Activated CD4-positive, alpha-beta T cell treated with anti-CD3 and anti-CD28 coated beads, Interleukin-2, amount 50 U/mL, for 4 hours (primary cell): ENCODE results near the gene IQCH.
"Not testable (repeated sequence)": the region's sequence is repeated elsewhere in the genome, so short reads cannot be mapped to it uniquely, and the experiment has no call there.

Experiments
- DNase-seq, 2 experiments: peaks; one replicate each; pipeline ENCODE4 v3.0.0-alpha.2; 2020

Gene IQCH

DNA sequence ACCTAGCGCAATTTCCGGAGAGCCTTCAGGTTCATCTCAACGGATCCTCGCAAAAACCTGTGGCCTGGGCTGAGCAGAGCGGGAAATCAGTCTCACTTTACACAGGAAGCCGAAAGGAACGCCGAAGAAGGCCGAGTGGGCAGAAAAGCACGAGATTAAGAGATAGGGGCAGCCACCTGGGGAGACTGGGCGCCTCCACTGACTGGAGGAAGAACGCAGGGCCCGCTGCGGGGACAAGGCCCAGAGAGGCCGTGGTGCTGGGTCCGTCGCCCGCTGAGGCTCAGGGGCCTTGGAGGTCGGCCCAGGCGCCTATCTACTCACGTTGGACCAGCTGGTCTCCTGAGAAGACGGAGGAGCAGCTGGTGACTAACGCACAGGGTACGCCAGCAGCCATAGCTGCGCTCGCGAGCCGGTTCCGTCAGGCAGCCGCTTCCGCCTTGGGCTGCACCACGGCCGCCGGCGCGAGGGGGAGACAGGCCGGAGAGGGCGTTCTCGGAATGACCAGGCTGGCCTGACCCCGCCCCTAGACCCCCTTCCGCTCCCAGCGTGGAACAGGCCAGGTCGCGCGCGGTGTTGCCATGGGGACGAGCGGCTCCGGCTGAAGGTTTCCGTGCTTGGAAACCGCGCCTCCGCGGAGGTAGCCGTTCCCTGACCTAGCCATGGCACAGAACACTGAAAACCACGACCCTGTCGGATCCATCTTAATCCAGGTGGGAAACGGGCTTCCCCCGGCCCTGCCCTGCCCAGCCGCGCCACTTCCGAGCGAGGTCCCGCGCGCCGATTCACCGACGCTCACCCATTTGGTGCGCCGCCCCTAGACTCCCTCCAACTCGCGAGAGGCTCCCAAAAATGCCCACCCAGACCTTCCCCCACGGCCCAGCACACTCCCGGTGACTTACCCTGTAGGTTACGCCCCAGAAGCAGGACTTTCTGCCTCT lies at the start of gene IQCH, which contains the start of gene AAGAB:
Gene IQCH (plus strand): TSS at position 549 of the 938 bp plus-strand sequence. CDS start 111 bp downstream, at position 660.
Gene AAGAB (minus strand): TSS at position 424 of the 938 bp plus-strand sequence. CDS start 30 bp downstream, at position 394.
- peak; percentile 96 for DNase-seq

DNA sequence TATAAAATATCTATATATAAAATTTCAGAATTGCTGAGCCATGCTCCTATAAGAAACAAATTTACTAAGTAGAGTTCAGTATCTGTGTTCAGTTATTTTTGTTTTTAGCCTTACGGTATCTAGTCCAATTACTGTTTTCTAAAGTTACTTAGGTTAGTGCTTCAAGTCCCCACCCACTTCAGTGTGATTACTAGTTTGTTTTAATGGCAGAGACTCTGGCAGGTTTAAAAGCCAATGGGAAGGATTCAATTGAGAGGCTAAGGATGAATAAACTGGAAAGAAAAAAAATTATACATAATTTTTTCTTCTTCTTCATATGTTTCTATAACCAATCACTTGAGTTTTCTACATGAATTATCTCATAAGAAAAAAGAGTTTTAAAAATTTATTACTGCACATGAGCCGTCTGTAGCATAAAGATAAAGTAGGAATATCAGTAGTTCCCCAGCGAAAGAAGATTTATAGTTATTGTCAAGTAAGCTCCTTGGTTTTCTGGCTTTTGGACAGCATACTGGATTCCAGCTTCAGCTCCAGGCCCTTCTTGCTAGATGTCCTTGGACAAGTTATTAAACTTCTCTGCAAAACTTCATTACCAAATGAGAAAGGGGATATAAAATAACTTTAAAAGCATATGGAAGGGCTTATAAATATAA lies 46.9 kb upstream of the IQCH start:
- DNase-seq: no peak

DNA sequence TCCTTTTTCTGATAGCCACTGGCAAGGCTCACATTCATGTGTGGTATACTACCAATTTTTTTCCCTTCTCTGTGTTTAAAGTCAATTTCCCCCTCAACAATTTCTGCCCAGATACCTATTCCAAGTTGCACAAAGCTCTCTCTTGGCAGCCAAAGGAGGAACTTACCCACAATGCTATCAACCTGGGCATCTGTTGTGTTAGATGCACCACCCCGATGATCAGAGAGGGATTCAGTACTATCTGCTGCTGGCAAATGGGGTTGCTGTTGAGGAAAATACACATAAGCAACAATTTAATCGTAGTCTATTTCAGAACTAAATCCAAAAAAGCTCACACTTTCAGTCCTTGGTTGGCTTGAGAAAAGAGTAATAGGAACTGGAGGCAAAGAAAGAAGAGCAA lies 46.2 kb upstream of the IQCH start:
- no peak for DNase-seq

DNA sequence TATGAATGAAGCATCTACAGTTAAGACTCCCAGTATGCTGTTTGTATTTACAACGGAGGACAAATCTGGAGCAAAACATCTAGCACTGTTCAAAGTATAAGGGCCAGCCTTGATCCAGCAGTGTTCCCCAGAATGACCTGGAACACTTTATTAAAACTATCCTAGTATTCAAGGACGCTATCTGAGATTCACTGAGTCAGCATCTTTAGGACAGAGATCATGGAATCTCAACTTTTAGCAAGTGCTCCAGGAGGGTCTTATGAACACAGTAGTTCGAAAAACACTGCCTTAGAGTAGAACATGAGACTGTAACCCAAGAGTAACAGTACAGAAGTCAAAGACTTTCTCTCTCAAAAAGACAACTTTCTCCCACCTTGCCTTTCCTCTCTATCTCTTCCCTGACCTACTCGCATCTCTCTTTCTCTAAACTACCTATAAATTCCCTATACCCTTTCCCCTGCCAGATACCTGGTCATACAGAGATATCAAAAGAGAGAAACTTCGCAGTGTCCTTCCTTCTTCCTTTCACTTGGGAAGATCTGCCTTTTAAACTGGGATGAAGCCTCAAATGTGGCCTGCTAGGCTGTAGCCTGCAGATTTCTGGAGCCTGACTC lies 43.9 kb upstream of the IQCH start:
- DNase-seq: no peak

DNA sequence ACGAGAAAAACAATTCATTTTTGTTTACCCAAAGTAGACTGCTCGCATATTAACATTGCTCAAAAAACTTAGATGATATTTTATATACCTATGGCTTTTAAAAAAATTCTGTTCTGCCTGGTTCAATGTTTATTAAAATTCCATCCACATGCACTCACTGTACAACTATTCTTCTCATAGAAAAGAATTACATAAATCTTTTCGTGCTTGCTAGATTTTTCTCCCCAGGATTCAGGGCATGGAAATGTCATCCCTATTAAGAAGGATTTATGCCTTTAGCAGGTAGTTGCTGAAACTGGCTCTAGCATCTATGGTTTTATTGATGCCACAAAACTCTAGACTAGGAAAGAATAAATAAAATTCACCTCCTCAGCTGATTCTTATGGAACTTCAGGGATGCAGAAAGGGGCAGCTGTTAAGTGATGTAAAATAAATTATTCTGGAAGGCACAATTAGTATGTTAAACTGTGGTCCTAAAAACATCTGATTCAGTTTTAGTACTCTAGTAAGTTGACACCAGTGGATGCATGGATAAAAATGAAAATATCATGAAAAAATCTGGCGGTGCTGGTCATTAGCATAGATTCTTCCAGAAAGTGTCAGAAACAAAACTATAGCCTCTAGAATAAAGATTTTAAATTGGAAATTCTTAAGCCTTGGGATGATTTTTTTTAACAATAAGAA lies 41.8 kb upstream of the IQCH start:
- DNase-seq: no peak

DNA sequence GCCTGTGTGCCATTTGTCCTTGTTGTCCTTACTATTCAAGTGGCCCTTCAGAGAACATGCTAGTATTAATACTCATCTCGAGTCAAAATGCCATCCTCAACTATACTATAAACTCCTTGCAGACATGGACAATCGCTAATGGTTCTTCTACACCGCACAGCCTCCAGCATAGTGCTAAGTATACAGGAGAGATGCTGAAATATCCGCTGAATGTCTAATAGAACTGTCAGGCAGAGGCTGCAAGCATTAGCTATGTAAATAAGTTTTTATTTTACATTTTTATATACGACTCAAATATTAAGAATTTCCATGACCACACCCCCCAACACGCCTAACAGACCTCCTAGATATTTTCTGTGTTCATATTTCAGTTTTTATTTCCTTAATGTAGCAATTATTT lies 39.5 kb upstream of the IQCH start:
- DNase-seq: no peak

DNA sequence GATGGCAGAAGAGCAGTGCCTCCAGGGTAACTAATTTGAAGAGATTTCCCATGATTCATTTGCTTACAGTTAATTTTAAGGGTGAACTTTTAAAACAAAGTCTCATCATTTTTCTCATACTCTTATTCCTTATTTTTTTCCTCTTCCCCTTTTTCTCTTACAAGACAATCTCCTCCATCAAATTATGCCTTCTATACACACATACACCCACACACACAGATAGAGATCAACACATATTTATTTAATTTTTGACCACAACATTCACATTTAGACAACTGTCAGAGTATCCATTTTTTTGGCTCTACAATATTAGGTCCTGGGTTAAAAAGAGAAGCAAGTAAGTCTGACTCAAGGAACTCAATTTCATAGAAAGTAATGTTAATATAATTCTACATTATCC lies 37.7 kb upstream of the IQCH start:
- no peak for DNase-seq

DNA sequence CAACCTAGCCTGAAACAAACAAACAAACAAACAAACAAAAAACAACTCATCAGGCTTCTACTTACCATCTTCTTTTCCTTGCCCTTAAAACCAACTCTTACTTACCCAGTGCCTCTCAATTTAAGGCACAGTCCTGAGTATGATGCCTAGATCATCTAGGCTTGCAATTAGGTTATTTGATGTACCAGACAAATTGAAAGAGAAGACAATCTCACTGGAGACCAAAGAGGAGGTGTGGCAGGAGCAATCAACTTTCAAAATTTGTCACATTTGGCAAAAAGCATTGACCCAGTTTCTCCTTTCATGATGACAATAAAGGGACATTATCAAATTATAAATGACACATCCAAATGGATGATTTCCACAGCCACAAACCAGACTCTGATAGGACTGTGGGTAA lies 36.2 kb upstream of the IQCH start:
- no peak for DNase-seq

DNA sequence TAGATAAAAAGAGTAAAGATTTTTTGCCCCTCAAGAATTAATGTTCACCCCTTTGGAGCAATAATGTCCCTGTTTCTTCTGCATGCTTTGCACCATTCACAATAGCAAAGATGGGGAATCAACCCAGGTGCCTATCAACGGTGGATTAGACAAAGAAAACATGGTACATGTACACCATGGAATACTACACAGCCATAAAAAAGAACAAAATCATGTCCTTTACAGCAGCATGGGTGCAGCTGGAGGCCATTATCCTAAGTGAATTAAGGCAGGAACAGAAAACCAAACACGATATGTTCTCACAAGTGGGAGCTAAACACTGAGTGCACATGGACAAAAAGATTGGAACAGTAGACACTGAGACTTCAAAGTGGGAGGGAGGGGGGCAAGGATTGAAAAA lies 35.3 kb upstream of the IQCH start:
- DNase-seq: no peak

DNA sequence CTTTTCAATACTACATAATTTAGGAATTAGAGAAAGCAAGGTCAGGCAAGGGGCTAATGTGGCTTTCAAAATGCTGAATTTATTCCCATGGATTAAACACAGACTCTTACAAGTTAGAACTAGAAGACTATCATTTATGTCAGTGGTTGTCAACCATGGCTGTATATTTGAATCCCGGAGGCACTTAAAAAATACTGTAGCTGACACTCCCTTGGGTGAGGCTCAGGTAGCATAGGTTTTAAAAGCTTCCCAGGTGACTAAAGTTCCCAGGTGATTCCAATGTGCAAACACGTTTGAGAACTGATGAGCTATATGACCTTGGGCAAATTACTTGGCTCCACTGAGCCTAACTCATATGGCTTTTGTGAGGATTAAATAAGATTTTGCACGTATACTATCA lies 29.7 kb upstream of the IQCH start:
- DNase-seq: no peak

DNA sequence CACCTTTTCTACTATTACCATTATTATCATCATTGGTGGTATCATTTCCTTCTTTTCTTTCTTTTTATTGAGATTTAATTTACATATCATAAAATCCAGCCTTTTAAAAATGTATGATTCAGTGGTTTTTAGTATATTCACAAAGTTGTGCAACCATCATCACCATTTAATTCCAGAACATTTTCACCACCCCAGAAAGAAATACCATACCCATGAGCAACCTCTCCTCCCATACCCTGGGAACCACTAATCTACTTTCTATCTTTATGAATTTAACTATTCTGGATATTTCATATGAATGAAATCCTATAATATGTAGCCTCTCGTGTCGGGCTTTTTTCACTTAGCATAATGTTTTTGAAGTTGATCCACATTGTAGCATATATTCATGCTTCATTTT lies 29.2 kb upstream of the IQCH start:
- no peak for DNase-seq

DNA sequence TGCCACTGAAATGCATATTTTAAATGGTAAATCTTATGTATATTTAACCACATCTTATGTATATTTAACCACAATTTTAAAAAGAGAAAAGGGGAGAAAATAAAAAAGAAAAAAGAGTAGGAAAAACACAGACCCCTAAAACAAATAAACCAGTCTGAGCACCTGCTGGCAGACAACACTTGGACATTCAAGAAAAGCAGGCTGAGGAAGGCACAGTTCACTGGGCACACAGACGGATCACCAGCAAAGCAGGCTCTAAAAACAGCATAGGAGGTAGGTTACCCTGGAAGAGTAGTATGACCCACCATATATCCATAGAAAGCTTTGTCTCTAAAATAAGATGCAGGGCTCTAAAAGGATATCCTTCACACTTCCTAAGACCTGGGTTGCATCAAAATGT lies 27.2 kb upstream of the IQCH start:
- no peak for DNase-seq

DNA sequence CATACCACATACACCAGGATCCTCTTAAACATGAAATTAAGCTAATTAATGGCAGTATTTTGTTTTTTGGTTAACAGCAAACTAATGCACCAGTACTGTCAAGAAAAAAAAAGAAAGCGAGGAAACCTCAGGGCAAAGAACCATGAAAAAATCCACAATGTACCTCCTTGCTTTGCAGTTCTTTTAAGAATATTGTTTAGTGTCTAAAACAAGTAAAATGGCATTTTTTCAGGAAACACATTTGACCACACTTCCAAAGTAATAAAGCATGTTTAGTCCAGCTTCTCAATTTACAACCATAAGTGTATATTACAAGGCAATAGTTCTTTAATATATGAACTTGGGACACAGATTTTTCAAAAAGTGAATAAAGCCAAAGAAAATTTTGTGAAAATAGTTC lies 26.7 kb upstream of the IQCH start:
- DNase-seq: no peak

DNA sequence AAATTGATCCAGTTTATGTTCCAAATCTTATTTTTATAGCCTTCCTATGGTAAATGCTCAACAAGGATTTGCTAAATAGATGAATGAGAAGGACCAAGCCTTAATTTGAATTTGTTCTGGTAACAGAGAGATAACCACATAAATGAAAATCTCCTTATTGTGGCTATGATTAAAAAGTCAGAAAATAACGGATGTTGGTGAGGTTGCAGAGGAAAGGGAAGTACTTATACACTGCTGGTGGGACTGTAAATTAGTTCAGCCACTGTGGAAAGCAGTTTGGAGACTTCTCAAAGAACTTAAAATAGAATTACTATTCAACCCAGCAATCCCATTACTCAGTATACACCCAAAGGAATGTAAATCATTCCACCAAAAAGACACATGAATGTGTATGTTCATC lies 26.3 kb upstream of the IQCH start:
- DNase-seq: no peak

DNA sequence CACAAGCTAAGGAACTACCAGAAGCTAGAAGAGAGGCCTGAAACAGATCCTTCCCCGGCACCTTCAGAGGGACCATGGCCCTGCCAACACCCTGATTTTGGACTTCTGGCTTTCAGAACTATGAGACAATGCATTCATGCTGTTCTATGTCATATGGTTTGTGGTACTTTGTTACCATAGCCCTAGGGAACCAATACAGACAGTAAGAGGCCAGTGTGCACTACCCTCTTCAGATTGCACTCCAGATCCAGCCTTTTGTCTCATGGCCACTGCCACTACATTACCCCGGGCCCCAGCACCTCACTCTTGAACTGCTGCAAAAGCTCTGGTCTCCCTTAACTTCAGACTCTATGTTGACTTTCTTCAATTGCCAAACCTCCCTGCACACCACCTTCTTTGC lies 24.1 kb upstream of the IQCH start:
- no peak for DNase-seq

DNA sequence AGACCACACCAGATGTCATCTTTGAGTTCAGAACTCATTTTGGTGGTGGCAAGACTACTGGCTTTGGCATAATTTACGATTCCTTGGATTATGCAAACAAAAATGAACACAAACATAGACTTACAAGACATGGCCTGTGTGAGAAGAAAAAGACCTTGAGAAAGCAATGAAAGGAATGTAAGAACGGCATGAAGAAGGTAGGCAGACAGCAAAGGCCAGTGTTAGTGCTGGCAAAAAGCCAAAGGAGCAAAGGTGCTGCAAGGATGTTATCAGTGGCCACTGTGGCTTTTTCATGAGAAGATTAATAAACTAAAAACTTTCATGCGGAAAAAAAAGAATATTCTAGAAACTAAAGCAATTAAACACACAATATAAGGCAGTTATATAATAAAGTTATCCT lies 22.0 kb upstream of the IQCH start:
- DNase-seq: no peak

DNA sequence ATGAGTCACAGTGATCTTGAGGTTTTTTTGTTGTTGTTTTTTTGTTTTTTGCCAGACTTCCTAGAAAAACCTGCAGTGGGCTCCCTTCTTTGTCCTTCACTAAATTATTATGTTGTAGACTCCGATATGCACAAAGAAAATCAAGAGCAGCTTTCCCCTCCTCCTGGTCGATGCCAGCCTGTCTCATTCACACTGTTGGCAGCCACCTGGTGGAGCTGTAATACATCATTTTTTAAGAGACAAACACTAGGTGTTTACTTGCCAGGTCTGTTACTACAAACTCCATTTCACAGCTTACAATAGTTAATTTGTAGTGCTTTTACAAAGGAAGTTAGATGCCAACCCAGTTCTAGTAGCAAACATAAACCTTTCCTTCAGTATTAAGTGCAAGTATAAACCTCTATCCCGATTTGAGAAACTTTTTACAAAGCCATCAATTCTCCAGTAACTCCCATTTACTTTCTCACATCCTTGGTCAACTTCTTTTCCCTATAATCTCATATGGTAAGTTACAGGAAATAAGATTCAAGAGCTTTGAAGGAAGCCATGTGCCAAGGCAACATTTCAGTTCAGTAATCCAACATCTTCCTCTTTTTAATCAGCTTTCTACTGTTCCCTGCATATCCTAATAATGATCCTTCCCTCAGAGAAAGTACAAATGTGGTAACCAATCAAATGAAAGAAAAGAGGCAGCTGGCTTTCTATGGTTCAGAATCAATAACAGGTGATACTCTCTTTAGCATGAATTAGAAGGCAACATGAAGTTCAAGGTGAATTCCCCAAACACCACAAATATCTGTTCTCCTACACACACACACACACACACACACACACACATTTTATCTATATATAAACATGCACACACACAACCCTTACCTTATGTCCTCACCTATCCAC lies 14.1 kb upstream of the IQCH start:
- DNase-seq: peak; percentile 15 to 23

DNA sequence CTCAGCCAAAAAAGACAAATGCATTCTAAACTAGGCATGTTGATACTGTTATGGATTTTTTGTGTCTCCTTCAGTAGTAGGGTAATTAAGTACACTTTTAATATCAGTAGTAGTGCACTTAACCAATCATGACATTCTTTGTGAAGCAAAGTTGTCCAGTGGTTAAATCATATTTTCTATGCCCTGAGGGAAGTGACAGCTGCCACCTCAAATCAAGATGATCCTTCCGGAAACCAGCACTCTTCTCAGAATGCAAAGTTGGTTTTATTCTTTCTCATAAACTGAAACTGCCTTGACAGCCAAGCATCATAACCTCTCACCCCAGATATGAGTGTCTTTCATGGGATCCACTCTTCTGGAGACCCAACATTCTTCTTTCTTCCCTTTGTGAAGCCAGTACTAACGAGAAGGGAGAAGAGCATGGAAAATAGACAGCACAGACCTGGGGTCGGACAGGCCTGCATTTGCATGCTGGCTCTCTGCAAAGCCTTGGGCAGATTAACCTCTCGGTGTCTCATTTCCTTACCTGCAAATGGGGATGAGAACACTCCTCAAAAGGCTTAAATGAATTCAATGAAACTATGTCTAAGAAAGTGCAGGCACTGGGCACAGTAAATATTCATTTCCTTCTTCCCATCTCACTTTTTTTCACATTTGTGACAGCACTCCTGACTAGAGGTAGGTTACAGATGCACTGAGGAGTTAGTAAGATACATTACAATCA lies 13.3 kb upstream of the IQCH start:
- no peak for DNase-seq

DNA sequence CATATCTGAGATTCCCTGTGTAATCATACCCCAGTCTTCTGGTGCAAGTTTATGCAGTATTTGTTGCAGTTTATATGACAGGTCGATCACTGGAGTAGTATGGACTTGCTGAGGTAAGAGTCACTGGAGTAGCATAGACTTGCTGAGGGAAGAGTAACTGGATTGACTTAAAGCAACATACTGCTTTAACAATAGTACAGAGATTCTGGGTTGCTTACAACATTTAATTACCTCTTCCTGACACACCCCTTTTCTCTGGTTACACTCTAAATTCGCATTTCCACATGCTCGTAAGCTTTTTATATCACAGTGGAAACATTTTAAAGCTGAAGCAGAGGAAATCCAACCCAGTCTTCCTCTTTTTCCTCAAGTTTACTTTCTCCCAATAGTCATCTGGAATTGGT lies 11.9 kb upstream of the IQCH start:
- no peak for DNase-seq

DNA sequence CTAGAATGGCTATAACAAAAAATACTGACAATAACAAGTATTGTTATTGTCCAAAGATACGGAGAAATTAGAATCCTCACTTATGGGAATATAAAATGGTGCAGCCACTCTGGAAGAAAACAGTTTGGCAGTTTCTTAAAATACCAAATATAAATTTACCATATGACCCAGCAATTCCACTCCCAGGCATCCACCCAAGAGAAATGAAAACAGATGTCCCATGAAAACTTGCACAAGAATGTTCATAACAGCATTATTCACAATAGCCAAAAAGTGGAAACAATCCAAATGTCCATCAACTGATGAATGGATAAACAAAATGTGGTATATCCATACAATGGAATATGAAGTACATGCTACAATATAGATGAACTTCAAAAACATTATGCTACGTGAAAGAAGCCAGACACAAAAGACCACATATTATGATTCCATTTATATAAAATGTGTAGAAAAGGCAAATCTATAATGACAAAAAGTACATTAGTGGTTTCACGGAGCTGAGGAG lies 9.6 kb upstream of the IQCH start:
- no peak for DNase-seq

DNA sequence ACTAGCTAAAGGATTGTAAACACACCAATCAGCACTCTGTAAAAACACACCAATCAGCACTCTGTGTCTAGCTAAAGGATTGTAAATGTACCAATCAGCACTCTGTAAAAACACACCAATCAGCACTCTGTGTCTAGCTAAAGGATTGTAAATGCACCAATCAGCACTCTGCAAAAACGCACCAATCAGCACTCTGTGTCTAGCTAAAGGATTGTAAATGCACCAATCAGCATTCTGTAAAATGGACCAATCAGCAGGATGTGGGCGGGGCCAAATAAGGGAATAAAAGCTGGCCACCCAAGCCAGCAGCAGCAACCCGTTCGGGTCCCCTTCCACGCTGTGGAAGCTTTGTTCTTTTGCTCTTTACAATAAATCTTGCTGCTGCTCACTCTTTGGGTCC lies 8.0 kb upstream of the IQCH start:
- DNase-seq: not testable (repeated sequence)
